ENCODE results near the gene CHAF1B.

DNA sequence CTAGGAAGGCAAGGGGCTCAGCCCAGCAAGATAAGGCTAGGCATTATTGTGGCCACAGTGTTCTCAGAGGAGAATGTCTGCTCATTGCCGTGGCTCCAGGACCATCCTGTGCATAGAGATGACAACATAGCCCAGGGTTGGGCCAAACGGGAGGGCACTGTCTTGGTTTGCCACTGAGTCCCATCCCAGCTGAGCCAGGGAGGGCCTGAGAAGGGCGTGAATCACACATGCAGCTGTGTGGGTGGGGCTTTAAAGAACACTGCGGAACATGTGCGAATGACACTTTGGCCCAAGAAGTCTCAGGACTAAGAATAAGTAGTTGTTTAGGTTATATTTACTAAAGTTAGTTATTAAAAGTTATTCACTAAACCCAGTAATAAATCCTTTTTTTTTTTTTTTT is 18.5 kb downstream of the CHAF1B start:
- no peak for TF ChIP-seq EZH2 (IDR thresholded peaks at IDR 0.05; ENCODE audit: low read depth, low read length, severe bottlenecking)
- no peak for TF ChIP-seq POLR2A (IDR thresholded peaks at IDR 0.05; ENCODE audit: control extremely low read depth in 1 of 2, low read depth in 2 of 2, low read length in 2 of 2)
- TF ChIP-seq POLR2AphosphoS5 (IDR thresholded peaks at IDR 0.05; ENCODE audit: low read depth, low read length): no peak

Data from H1 (cell line).